PC-9 (cell line): Measurements from ENCODE around the gene MVB12A. TPM values are rescaled to one million over a fixed set of nuclear protein-coding genes. Genes with fewer than 3 reads are reported as not detected.

Experiments used
- BruUV-seq: library from RNA; stranded (reverse); fragments of 400-500 nt; replicated peaks from 2 replicates; lab custom pipeline; 2021; lab: Mats Ljungman, UMichigan
- CTCF ChIA-PET: fragments of 300-600 bp; sonication (Branson Sonifier 250); formaldehyde crosslinking; loops from one replicate; lab custom pipeline; 2022; ENCODE audit warnings: antibody characterized with exemption; lab: Charles Lee
- POLR2A ChIA-PET: fragments of 300-600 bp; sonication (Branson Sonifier 250); formaldehyde crosslinking; loops from one replicate; lab custom pipeline; 2022; ENCODE audit warnings: antibody characterized with exemption; ENCODE audit not compliant: unreplicated experiment; lab: Charles Lee
- DNase-seq, 2 experiments: peaks; one replicate each; pipeline versions ENCODE4 v3.0.0 to v3.0.0-alpha.2; 2015 to 2022; ENCODE audit warnings: mixed read lengths in 1 of 2
- H2AFZ ChIP-seq: fragments of 200-600 bp; sonication (generic); 2 replicates; pipeline ENCODE4 v1.8.1; 2017; ENCODE audit warnings: antibody characterized with exemption
- H3F3A ChIP-seq: fragments of 200-600 bp; sonication (generic); 2 replicates; pipeline ENCODE4 v1.8.1; 2017; ENCODE audit warnings: antibody characterized with exemption, mild to moderate bottlenecking, low read depth; ENCODE audit not compliant: insufficient read depth
- H3K27ac ChIP-seq: fragments of 200-600 bp; sonication (generic); 2 replicates; pipeline ENCODE4 v1.6.1; 2016; ENCODE audit warnings: mixed run types
- H3K27me3 ChIP-seq: fragments of 200-600 bp; sonication (generic); 2 replicates; pipeline ENCODE4 v1.6.1; 2016; ENCODE audit warnings: low read depth, mixed run types; ENCODE audit not compliant: insufficient read depth
- H3K36me3 ChIP-seq: fragments of 200-600 bp; sonication (generic); 2 replicates; pipeline ENCODE4 v1.6.1; 2016; ENCODE audit warnings: low read depth, mixed run types
- H3K4me1 ChIP-seq: fragments of 200-600 bp; sonication (generic); replicated peaks from 2 replicates; pipeline ENCODE4 v1.6.1; 2016; ENCODE audit warnings: mixed run types; ENCODE audit not compliant: insufficient read depth
- H3K4me2 ChIP-seq: fragments of 200-600 bp; sonication (generic); 2 replicates; pipeline ENCODE4 v1.6.1; 2017; ENCODE audit warnings: mixed run types
- H3K4me3 ChIP-seq: fragments of 200-600 bp; sonication (generic); 2 replicates; pipeline ENCODE4 v1.6.1; 2016; ENCODE audit warnings: mixed run types
- H3K79me2 ChIP-seq: fragments of 200-600 bp; sonication (generic); 2 replicates; pipeline ENCODE4 v1.6.1; 2017; ENCODE audit warnings: low read depth, mixed run types
- H3K9me2 ChIP-seq: fragments of 200-600 bp; sonication (generic); 2 replicates; pipeline ENCODE4 v1.8.1; 2017; ENCODE audit warnings: mild to moderate bottlenecking; ENCODE audit not compliant: insufficient read depth
- H3K9me3 ChIP-seq: fragments of 200-600 bp; sonication (generic); 2 replicates; pipeline ENCODE4 v1.8.1; 2016; ENCODE audit warnings: low read depth; ENCODE audit not compliant: insufficient read depth
- H4K20me1 ChIP-seq: fragments of 200-600 bp; sonication (generic); 2 replicates; pipeline ENCODE4 v1.8.1; 2017; ENCODE audit not compliant: insufficient read depth
- CTCF ChIP-seq: fragments of 200-600 bp; sonication (generic); conservative IDR thresholded peaks from 2 replicates; pipeline ENCODE4 v1.6.1; 2017; ENCODE audit warnings: mixed run types, antibody characterized with exemption, mild to moderate bottlenecking, moderate library complexity
- EZH2 ChIP-seq: fragments of 200-600 bp; sonication (generic); IDR thresholded peaks from 2 replicates; pipeline ENCODE4 v1.8.0; 2017; ENCODE audit warnings: antibody characterized with exemption, low read depth
- intact Hi-C: fragments of 100-400 bp; cut with micrococcal nuclease; formaldehyde crosslinking; loops from one replicate; pipeline ENCODE4 v1.10.0; 2022; ENCODE audit not compliant: unreplicated experiment
- total RNA-seq: library from RNA; stranded (reverse); gene quantifications from 2 replicates; pipeline ENCODE4 v1.2.3, GENCODE V29; 2021

MVB12A gene
- total RNA-seq, 1 experiment from 2014 or later: 58.1 TPM

GRCh38 chr19:17460372-17461230, 40.8 kb downstream of the MVB12A start, which contains the start of gene NXNL1:
TSS of gene NXNL1 (minus strand) at chr19:17460926. CDS start at chr19:17460869, 57 bp downstream.
- no peaks in the 10 kb centered on the region for H3K4me1 ChIP-seq
- H3K4me2 ChIP-seq: no peak within 1 kb of the TSS
- BruUV-seq: no TSS peak
- intact Hi-C loops: no loop called here
- no peak for DNase-seq
- H3K79me2 ChIP-seq: no peaks in the 10 kb centered on the region
- no peak within 1 kb of the TSS for H3K4me3 ChIP-seq
- H3K27me3 ChIP-seq: no peaks in the 10 kb centered on the region
- ChIA-PET POLR2A (interaction anchor here (0.6 kb wide), 1 partner anchor 399 kb away, joined by 7 read pairs; no protein-coding TSS in a partner anchor), CTCF (interaction anchor here (0.5 to 0.6 kb wide), 2 partner anchors 13 to 70 kb away, joined by 4 read pairs; no protein-coding TSS in a partner anchor)
- H3K9me2 ChIP-seq: no peaks in the 10 kb centered on the region
- H2AFZ ChIP-seq: no peak within 1 kb of the TSS
- no peaks in the 10 kb centered on the region for H3K9me3 ChIP-seq
- no peaks in the 10 kb centered on the region; the same call in 1 of the 2 replicates for H3F3A ChIP-seq
- H3K36me3 ChIP-seq: no peaks in the 10 kb centered on the region
- H4K20me1 ChIP-seq: no peaks in the 10 kb centered on the region
- TF ChIP-seq EZH2: no peak
- no peak for TF ChIP-seq CTCF
- H3K27ac ChIP-seq: no peak within 1 kb of the TSS

- no peaks in the 10 kb centered on the region for H4K20me1 ChIP-seq
- H3K9me3 ChIP-seq: no peaks in the 10 kb centered on the region
- intact Hi-C loops: loop anchor here (1.0 to 5.0 kb wide), 4 partner anchors 13 to 389 kb away; partner anchors contain the start of genes HAUS8 and MYO9B
- peaks cover 18% of the 10 kb centered on the region; the same call in 1 of the 2 replicates for H3F3A ChIP-seq
- H3K79me2 ChIP-seq: peaks cover 7% of the 10 kb centered on the region; the same call in 1 of the 2 replicates
- no peaks in the 10 kb centered on the region for H3K9me2 ChIP-seq
- no peak overlapping the region for H3K4me3 ChIP-seq
- DNase-seq: no peak
- H3K27me3 ChIP-seq: no peaks in the 10 kb centered on the region
- TF ChIP-seq EZH2 (no peak), CTCF (no peak; the same call in 1 of the 2 replicates)
- H3K4me1 ChIP-seq: peaks cover 14% of the 10 kb centered on the region
- H2AFZ ChIP-seq: no peak overlapping the region
- POLR2A ChIA-PET: no interaction called here
- H3K36me3 ChIP-seq: no peaks in the 10 kb centered on the region
- H3K27ac ChIP-seq: no peak overlapping the region
- no peak overlapping the region for H3K4me2 ChIP-seq
- BruUV-seq: no TSS peak
- CTCF ChIA-PET: interaction anchor here (0.7 to 0.9 kb wide), 2 partner anchors 300 to 390 kb away, joined by 3 to 6 read pairs; no protein-coding TSS in a partner anchor
Observed at GRCh38 chr19:17466487-17466850, 46.6 kb downstream of the MVB12A start.

GRCh38 chr19:17467471-17468301, 47.8 kb downstream of the MVB12A start:
- H3K9me2 ChIP-seq: no peaks in the 10 kb centered on the region
- no peaks in the 10 kb centered on the region for H3K27me3 ChIP-seq
- no TSS peak for BruUV-seq
- no peak for DNase-seq
- no peak overlapping the region for H3K4me2 ChIP-seq
- no peak overlapping the region for H3K4me3 ChIP-seq
- H3K27ac ChIP-seq: no peak overlapping the region
- intact Hi-C loops: loop anchor here (5.0 kb wide), 2 partner anchors 310 to 390 kb away; partner anchors contain the start of genes HAUS8 and MYO9B
- H3K4me1 ChIP-seq: peaks cover 19% of the 10 kb centered on the region
- peaks cover 22% of the 10 kb centered on the region for H3F3A ChIP-seq
- H3K79me2 ChIP-seq: peaks cover 15% of the 10 kb centered on the region
- TF ChIP-seq EZH2 (no peak), CTCF (no peak)
- no peaks in the 10 kb centered on the region for H3K9me3 ChIP-seq
- no peak overlapping the region for H2AFZ ChIP-seq
- ChIA-PET CTCF (interaction anchor here (0.7 kb wide), 1 partner anchor 22 kb away, joined by 3 read pairs; no protein-coding TSS in a partner anchor), POLR2A (no interaction called here)
- no peaks in the 10 kb centered on the region for H4K20me1 ChIP-seq
- no peaks in the 10 kb centered on the region for H3K36me3 ChIP-seq
